ENCODE data around the gene POLR3E. TPM values are rescaled to one million over a fixed set of nuclear protein-coding genes. Genes with fewer than 3 reads are reported as not detected.

The POLR3E gene
- total RNA-seq, 1 donor from 2014 or later: 32.5 TPM

DNA sequence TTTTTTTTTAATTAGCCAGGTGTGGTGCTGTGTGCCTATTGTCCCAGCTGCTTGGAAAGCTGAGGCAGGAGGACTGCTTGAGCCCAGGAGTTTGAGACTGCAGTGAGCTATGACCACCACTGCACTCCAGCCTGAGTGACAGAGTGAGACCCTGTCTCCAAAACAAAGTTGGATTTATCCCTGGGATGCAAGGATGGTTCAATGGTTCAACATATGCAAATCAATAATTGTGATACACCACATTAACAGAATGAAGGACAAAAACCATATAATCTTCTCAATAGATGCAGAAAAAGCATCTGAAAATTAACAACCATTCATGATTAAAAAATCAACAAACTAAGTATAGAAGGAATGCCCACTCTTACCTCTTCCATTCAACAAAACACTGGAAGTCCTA lies 43.7 kb downstream of the POLR3E start:
- Histone ChIP-seq H3K79me2 (ENCODE audit: insufficient read depth, low read length) (peaks cover 11% of the 10 kb centered on the region), H3K4me2 (ENCODE audit: low read length) (no peak overlapping the region), H3K27ac (ENCODE audit: low read depth, low read length) (no peak overlapping the region), H3K4me1 (ENCODE audit: insufficient read depth, low read length) (no peaks in the 10 kb centered on the region), H4K20me1 (ENCODE audit: insufficient read depth, low read length) (peaks cover 9% of the 10 kb centered on the region), H3K36me3 (ENCODE audit: insufficient read depth, low read length) (peaks cover 24% of the 10 kb centered on the region), H3K4me3 (ENCODE audit: insufficient read depth, low read depth, low read length) (no peak overlapping the region), H2AFZ (ENCODE audit: low read depth, low read length) (no peak overlapping the region), H3K27me3 (ENCODE audit: insufficient read depth, low read length) (no peaks in the 10 kb centered on the region), H3K9me3 (ENCODE audit: insufficient read depth, low read depth, low read length) (no peaks in the 10 kb centered on the region), H3K9ac (ENCODE audit: low read length) (no peak overlapping the region)
- Mint-ChIP-seq H3K36me3 (ENCODE audit: low read depth, unreplicated experiment) (peaks cover 46% of the 10 kb centered on the region), H3K9me3 (ENCODE audit: unreplicated experiment) (peaks cover 23% of the 10 kb centered on the region), H3K4me1 (ENCODE audit: low read depth, unreplicated experiment) (peaks cover 7% of the 10 kb centered on the region), H3K27me3 (ENCODE audit: low read depth, unreplicated experiment) (no peaks in the 10 kb centered on the region), H3K27ac (ENCODE audit: unreplicated experiment) (no peak overlapping the region), H3K4me3 (ENCODE audit: unreplicated experiment) (no peak overlapping the region)
- TF ChIP-seq, protein P1, sequence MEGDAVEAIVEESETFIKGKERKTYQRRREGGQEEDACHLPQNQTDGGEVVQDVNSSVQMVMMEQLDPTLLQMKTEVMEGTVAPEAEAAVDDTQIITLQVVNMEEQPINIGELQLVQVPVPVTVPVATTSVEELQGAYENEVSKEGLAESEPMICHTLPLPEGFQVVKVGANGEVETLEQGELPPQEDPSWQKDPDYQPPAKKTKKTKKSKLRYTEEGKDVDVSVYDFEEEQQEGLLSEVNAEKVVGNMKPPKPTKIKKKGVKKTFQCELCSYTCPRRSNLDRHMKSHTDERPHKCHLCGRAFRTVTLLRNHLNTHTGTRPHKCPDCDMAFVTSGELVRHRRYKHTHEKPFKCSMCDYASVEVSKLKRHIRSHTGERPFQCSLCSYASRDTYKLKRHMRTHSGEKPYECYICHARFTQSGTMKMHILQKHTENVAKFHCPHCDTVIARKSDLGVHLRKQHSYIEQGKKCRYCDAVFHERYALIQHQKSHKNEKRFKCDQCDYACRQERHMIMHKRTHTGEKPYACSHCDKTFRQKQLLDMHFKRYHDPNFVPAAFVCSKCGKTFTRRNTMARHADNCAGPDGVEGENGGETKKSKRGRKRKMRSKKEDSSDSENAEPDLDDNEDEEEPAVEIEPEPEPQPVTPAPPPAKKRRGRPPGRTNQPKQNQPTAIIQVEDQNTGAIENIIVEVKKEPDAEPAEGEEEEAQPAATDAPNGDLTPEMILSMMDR (IDR thresholded peaks at IDR 0.05; ENCODE audit: insufficient read depth, low read depth, low read length): no peak
- TF ChIP-seq EZH2 (IDR thresholded peaks at IDR 0.05; ENCODE audit: insufficient read depth, low read length): no peak
- FAIRE-seq: no peak
- DNase-seq (ENCODE audit: low read depth): no peak

DNA sequence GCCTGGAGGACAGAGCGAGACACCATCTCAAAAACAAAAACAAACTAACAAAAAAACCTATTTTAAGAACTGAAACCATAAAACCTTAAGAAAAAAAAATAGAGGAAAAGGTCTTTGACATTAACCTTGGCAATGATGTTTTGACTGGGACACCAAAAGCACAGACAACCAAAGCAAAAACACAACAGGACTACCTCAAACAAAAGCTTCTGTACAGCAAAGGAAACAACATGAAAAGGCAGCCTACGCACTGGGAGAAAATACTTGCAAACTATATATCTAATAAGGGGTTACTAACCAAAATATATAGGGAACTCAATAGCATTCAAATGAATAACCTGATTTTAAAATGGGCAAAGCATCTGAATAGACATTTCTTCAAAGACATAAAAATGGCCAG lies 44.9 kb downstream of the POLR3E start:
- Histone ChIP-seq H3K79me2 (ENCODE audit: insufficient read depth, low read length) (peaks cover 10% of the 10 kb centered on the region), H2AFZ (ENCODE audit: low read depth, low read length) (no peak overlapping the region), H3K36me3 (ENCODE audit: insufficient read depth, low read length) (peaks cover 28% of the 10 kb centered on the region), H3K4me1 (ENCODE audit: insufficient read depth, low read length) (no peaks in the 10 kb centered on the region), H3K27ac (ENCODE audit: low read depth, low read length) (no peak overlapping the region), H3K9ac (ENCODE audit: low read length) (no peak overlapping the region), H4K20me1 (ENCODE audit: insufficient read depth, low read length) (peaks cover 13% of the 10 kb centered on the region), H3K9me3 (ENCODE audit: insufficient read depth, low read depth, low read length) (no peaks in the 10 kb centered on the region), H3K27me3 (ENCODE audit: insufficient read depth, low read length) (no peaks in the 10 kb centered on the region), H3K4me3 (ENCODE audit: insufficient read depth, low read depth, low read length) (no peak overlapping the region), H3K4me2 (ENCODE audit: low read length) (no peak overlapping the region)
- no peak for TF ChIP-seq EZH2 (IDR thresholded peaks at IDR 0.05; ENCODE audit: insufficient read depth, low read length)
- TF ChIP-seq, protein P1 (IDR thresholded peaks at IDR 0.05; ENCODE audit: insufficient read depth, low read depth, low read length): no peak
- no peak overlapping the region for H3K27ac Mint-ChIP-seq (ENCODE audit: unreplicated experiment)
- H3K36me3 Mint-ChIP-seq (ENCODE audit: low read depth, unreplicated experiment): peaks cover 40% of the 10 kb centered on the region
- DNase-seq (ENCODE audit: low read depth): no peak
- no peak for FAIRE-seq
- no peaks in the 10 kb centered on the region for H3K27me3 Mint-ChIP-seq (ENCODE audit: low read depth, unreplicated experiment)
- H3K9me3 Mint-ChIP-seq (ENCODE audit: unreplicated experiment): peaks cover 14% of the 10 kb centered on the region
- no peak overlapping the region for H3K4me3 Mint-ChIP-seq (ENCODE audit: unreplicated experiment)
- H3K4me1 Mint-ChIP-seq (ENCODE audit: low read depth, unreplicated experiment): peaks cover 8% of the 10 kb centered on the region

DNA sequence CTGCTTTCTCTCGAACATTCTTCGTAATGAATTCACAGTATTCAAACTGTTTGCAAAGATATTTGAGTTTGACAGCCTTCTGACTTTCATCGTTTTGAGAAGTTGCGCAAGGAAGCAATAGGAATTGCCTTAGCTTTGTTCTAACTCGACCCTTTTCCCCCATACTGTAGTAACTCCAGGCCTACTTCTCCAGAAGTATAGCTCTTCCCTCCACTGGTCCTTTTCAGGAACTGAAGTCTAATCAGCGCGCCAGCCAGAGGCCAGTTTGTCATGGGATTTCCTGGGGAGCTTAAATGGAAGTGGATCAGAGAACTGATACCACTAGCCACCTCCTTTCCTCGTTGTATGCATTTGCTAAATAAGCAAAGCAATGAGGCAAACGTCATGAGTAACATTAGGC lies 49.3 kb downstream of the POLR3E start:
- Mint-ChIP-seq H3K4me3 (ENCODE audit: unreplicated experiment) (no peak overlapping the region), H3K27ac (ENCODE audit: unreplicated experiment) (no peak overlapping the region), H3K4me1 (ENCODE audit: low read depth, unreplicated experiment) (peaks cover 5% of the 10 kb centered on the region), H3K9me3 (ENCODE audit: unreplicated experiment) (no peaks in the 10 kb centered on the region), H3K36me3 (ENCODE audit: low read depth, unreplicated experiment) (peaks cover 38% of the 10 kb centered on the region), H3K27me3 (ENCODE audit: low read depth, unreplicated experiment) (no peaks in the 10 kb centered on the region)
- Histone ChIP-seq H3K4me3 (ENCODE audit: insufficient read depth, low read depth, low read length) (no peak overlapping the region), H3K9ac (ENCODE audit: low read length) (no peak overlapping the region), H3K4me2 (ENCODE audit: low read length) (no peak overlapping the region), H2AFZ (ENCODE audit: low read depth, low read length) (no peak overlapping the region), H3K79me2 (ENCODE audit: insufficient read depth, low read length) (peaks cover 28% of the 10 kb centered on the region), H3K36me3 (ENCODE audit: insufficient read depth, low read length) (peaks cover 47% of the 10 kb centered on the region), H3K27me3 (ENCODE audit: insufficient read depth, low read length) (no peaks in the 10 kb centered on the region), H4K20me1 (ENCODE audit: insufficient read depth, low read length) (peaks cover 34% of the 10 kb centered on the region), H3K4me1 (ENCODE audit: insufficient read depth, low read length) (no peaks in the 10 kb centered on the region), H3K27ac (ENCODE audit: low read depth, low read length) (no peak overlapping the region), H3K9me3 (ENCODE audit: insufficient read depth, low read depth, low read length) (no peaks in the 10 kb centered on the region)
- no peak for FAIRE-seq
- TF ChIP-seq EZH2 (IDR thresholded peaks at IDR 0.05; ENCODE audit: insufficient read depth, low read length): no peak
- TF ChIP-seq, protein P1 (IDR thresholded peaks at IDR 0.05; ENCODE audit: insufficient read depth, low read depth, low read length): no peak
- no peak for DNase-seq (ENCODE audit: low read depth)

All from astrocyte (in vitro differentiated cells and primary cell).